ENCODE data around the gene RIPPLY2. TPM values are rescaled to one million over a fixed set of nuclear protein-coding genes. Genes with fewer than 3 reads are reported as not detected.
A peak's percentile ranks its signal among the peaks of the same experiment; 100 is the strongest.

The RIPPLY2 gene
- total RNA-seq, 1 experiment from 2014 or later = 0.31 TPM

GRCh38 chr6:83867043-83867442 is 13.9 kb downstream of the RIPPLY2 start:
- Mint-ChIP-seq H3K36me3 (ENCODE audit: insufficient read depth, unreplicated experiment) (peaks cover 12% of the 10 kb centered on the region), H3K27ac (ENCODE audit: unreplicated experiment) (peak overlapping the region; percentile 80), H3K4me1 (ENCODE audit: low read depth, unreplicated experiment) (peaks cover 29% of the 10 kb centered on the region), H3K4me3 (ENCODE audit: low read depth, unreplicated experiment) (no peak overlapping the region), H3K9me3 (ENCODE audit: low read depth, unreplicated experiment) (no peaks in the 10 kb centered on the region), H3K27me3 (ENCODE audit: unreplicated experiment) (no peaks in the 10 kb centered on the region)
- TF ChIP-seq CTCF (IDR thresholded peaks at IDR 0.05; ENCODE audit: unreplicated experiment) = no peak
- no peak for DNase-seq
- CTCF ChIA-PET = no interaction called here
- no TSS peak for BruUV-seq (replicated peaks)
- intact Hi-C loops (cut with micrococcal nuclease; ENCODE audit: unreplicated experiment) = no loop called here

GRCh38 chr6:83867527-83868161 is 14.5 kb downstream of the RIPPLY2 start:
- DNase-seq = peak; percentile 64
- Mint-ChIP-seq H3K4me1 (ENCODE audit: low read depth, unreplicated experiment) (peaks cover 23% of the 10 kb centered on the region), H3K27ac (ENCODE audit: unreplicated experiment) (peak overlapping the region; percentile 80), H3K27me3 (ENCODE audit: unreplicated experiment) (no peaks in the 10 kb centered on the region), H3K36me3 (ENCODE audit: insufficient read depth, unreplicated experiment) (peaks cover 12% of the 10 kb centered on the region), H3K9me3 (ENCODE audit: low read depth, unreplicated experiment) (no peaks in the 10 kb centered on the region), H3K4me3 (ENCODE audit: low read depth, unreplicated experiment) (no peak overlapping the region)
- TF ChIP-seq CTCF (IDR thresholded peaks at IDR 0.05; ENCODE audit: unreplicated experiment) = no peak
- CTCF ChIA-PET = no interaction called here
- intact Hi-C loops (cut with micrococcal nuclease; ENCODE audit: unreplicated experiment) = no loop called here
- no TSS peak for BruUV-seq (replicated peaks)

GRCh38 chr6:83868639-83869038 is 15.5 kb downstream of the RIPPLY2 start:
- CTCF ChIA-PET = no interaction called here
- H3K27ac Mint-ChIP-seq (ENCODE audit: unreplicated experiment) = no peak overlapping the region
- no TSS peak for BruUV-seq (replicated peaks)
- TF ChIP-seq CTCF (IDR thresholded peaks at IDR 0.05; ENCODE audit: unreplicated experiment) = no peak
- peaks cover 20% of the 10 kb centered on the region for H3K4me1 Mint-ChIP-seq (ENCODE audit: low read depth, unreplicated experiment)
- no peak for DNase-seq
- H3K9me3 Mint-ChIP-seq (ENCODE audit: low read depth, unreplicated experiment) = no peaks in the 10 kb centered on the region
- H3K27me3 Mint-ChIP-seq (ENCODE audit: unreplicated experiment) = no peaks in the 10 kb centered on the region
- intact Hi-C loops (cut with micrococcal nuclease; ENCODE audit: unreplicated experiment) = no loop called here
- H3K4me3 Mint-ChIP-seq (ENCODE audit: low read depth, unreplicated experiment) = no peak overlapping the region
- peaks cover 12% of the 10 kb centered on the region for H3K36me3 Mint-ChIP-seq (ENCODE audit: insufficient read depth, unreplicated experiment)

GRCh38 chr6:83870649-83871048 is 17.5 kb downstream of the RIPPLY2 start:
- no peak for DNase-seq
- H3K36me3 Mint-ChIP-seq (ENCODE audit: insufficient read depth, unreplicated experiment) = peaks cover 12% of the 10 kb centered on the region
- no peaks in the 10 kb centered on the region for H3K9me3 Mint-ChIP-seq (ENCODE audit: low read depth, unreplicated experiment)
- no peak overlapping the region for H3K4me3 Mint-ChIP-seq (ENCODE audit: low read depth, unreplicated experiment)
- CTCF ChIA-PET = no interaction called here
- BruUV-seq (replicated peaks) = no TSS peak
- H3K4me1 Mint-ChIP-seq (ENCODE audit: low read depth, unreplicated experiment) = peaks cover 20% of the 10 kb centered on the region
- no peak for TF ChIP-seq CTCF (IDR thresholded peaks at IDR 0.05; ENCODE audit: unreplicated experiment)
- no peak overlapping the region for H3K27ac Mint-ChIP-seq (ENCODE audit: unreplicated experiment)
- intact Hi-C loops (cut with micrococcal nuclease; ENCODE audit: unreplicated experiment) = no loop called here
- H3K27me3 Mint-ChIP-seq (ENCODE audit: unreplicated experiment) = no peaks in the 10 kb centered on the region

All from Calu3 (cell line).